ENCODE measurements around the gene ARHGEF28. TPM values are rescaled to one million over a fixed set of nuclear protein-coding genes. Genes with fewer than 3 reads are reported as not detected.
A peak's percentile ranks its signal among the peaks of the same experiment; 100 is the strongest.

The ARHGEF28 gene
- polyA plus RNA-seq, 3 donors: not detected

- 80% methylated on average over 1 of the region's 7 CpGs for WGBS (ENCODE audit: insufficient coverage)
- no peak for TF ChIP-seq CTCF (IDR thresholded peaks at IDR 0.05)
- Histone ChIP-seq H4K20me1 (ENCODE audit: insufficient read depth, low read length) (no peaks in the 10 kb centered on the region), H3K4me1 (ENCODE audit: control insufficient read depth in 1 of 2, insufficient read depth in 2 of 2, low read length in 2 of 2) (no peaks in the 10 kb centered on the region), H3K79me2 (ENCODE audit: insufficient read depth, low read length) (no peaks in the 10 kb centered on the region), H3K4me2 (replicated peaks; ENCODE audit: extremely low read depth, low read length, poor library complexity, severe bottlenecking) (no peak overlapping the region), H3K36me3 (replicated peaks in 1 of 2; ENCODE audit: control insufficient read depth in 1 of 2, insufficient read depth in 2 of 2, low read length in 2 of 2) (no peaks in the 10 kb centered on the region), H2AFZ (ENCODE audit: insufficient read depth, low read depth, low read length, poor library complexity, severe bottlenecking) (no peak overlapping the region), H3K9me3 (replicated peaks in 1 of 2; ENCODE audit: control insufficient read depth in 1 of 2, insufficient read depth in 1 of 2, low read length in 2 of 2) (no peaks in the 10 kb centered on the region), H3K27me3 (ENCODE audit: control insufficient read depth in 2 of 2, insufficient read depth in 2 of 2, low read length in 2 of 2) (peaks cover 2 to 6% of the 10 kb centered on the region in 2 donors), H3K9ac (ENCODE audit: insufficient read depth, low read length, poor library complexity, severe bottlenecking) (no peak overlapping the region), H3K4me3 (replicated peaks in 1 of 3; ENCODE audit: low read depth in 2 of 3, low read length in 3 of 3) (no peak overlapping the region), H3K27ac (ENCODE audit: low read depth in 1 of 2, low read length in 2 of 2) (no peak overlapping the region)
- no peak for DNase-seq
- H3K9me3 Mint-ChIP-seq: peaks cover 0 to 3% (median 0%) of the 10 kb centered on the region in 7 donors
- H3K4me1 Mint-ChIP-seq: no peaks in the 10 kb centered on the region
- no peak overlapping the region for H3K4me3 Mint-ChIP-seq
- no peak overlapping the region for H3K27ac Mint-ChIP-seq
- peaks cover 2 to 17% (median 7%) of the 10 kb centered on the region in 3 donors for H3K27me3 Mint-ChIP-seq (ENCODE audit: low read depth in 3 of 3)
- intact Hi-C loops (cut with micrococcal nuclease): no loop called here
- H3K36me3 Mint-ChIP-seq: no peaks in the 10 kb centered on the region
Observed at GRCh38 chr5:73747696-73748380, 121.8 kb downstream of the ARHGEF28 start.

- Histone ChIP-seq H3K4me2 (replicated peaks; ENCODE audit: extremely low read depth, low read length, poor library complexity, severe bottlenecking) (no peak overlapping the region), H3K27me3 (ENCODE audit: control insufficient read depth in 2 of 2, insufficient read depth in 2 of 2, low read length in 2 of 2) (peaks cover 2 to 6% of the 10 kb centered on the region in 2 donors), H2AFZ (ENCODE audit: insufficient read depth, low read depth, low read length, poor library complexity, severe bottlenecking) (no peak overlapping the region), H3K36me3 (replicated peaks in 1 of 2; ENCODE audit: control insufficient read depth in 1 of 2, insufficient read depth in 2 of 2, low read length in 2 of 2) (no peaks in the 10 kb centered on the region), H3K9me3 (replicated peaks in 1 of 2; ENCODE audit: control insufficient read depth in 1 of 2, insufficient read depth in 1 of 2, low read length in 2 of 2) (no peaks in the 10 kb centered on the region), H3K9ac (ENCODE audit: insufficient read depth, low read length, poor library complexity, severe bottlenecking) (no peak overlapping the region), H3K4me3 (replicated peaks in 1 of 3; ENCODE audit: low read depth in 2 of 3, low read length in 3 of 3) (no peak overlapping the region), H3K27ac (ENCODE audit: low read depth in 1 of 2, low read length in 2 of 2) (no peak overlapping the region), H3K4me1 (ENCODE audit: control insufficient read depth in 1 of 2, insufficient read depth in 2 of 2, low read length in 2 of 2) (no peaks in the 10 kb centered on the region), H3K79me2 (ENCODE audit: insufficient read depth, low read length) (no peaks in the 10 kb centered on the region), H4K20me1 (ENCODE audit: insufficient read depth, low read length) (no peaks in the 10 kb centered on the region)
- Mint-ChIP-seq H3K4me1 (no peaks in the 10 kb centered on the region), H3K36me3 (no peaks in the 10 kb centered on the region), H3K27ac (peak overlapping the region in 1 of 7 donors; percentile 66), H3K4me3 (no peak overlapping the region), H3K27me3 (ENCODE audit: low read depth in 3 of 3) (peaks cover 2 to 17% (median 9%) of the 10 kb centered on the region in 3 donors), H3K9me3 (peaks cover 0 to 3% (median 0%) of the 10 kb centered on the region in 7 donors)
- intact Hi-C loops (cut with micrococcal nuclease): no loop called here
- TF ChIP-seq CTCF (IDR thresholded peaks at IDR 0.05): no peak
- WGBS (ENCODE audit: insufficient coverage): 35% methylated on average over 4 of the region's 11 CpGs
- DNase-seq: no peak
Observed at GRCh38 chr5:73748510-73749400, 122.8 kb downstream of the ARHGEF28 start.

Data from CD14-positive monocyte (primary cell).